ENCODE results near the gene RNASEL. TPM values are rescaled to one million over a fixed set of nuclear protein-coding genes. Genes with fewer than 3 reads are reported as not detected.

RNASEL gene
- total and polyA plus RNA-seq, 9 of the 15 experiments (the other 6 are each of a cell fraction or from before 2014, with no cell fraction given): 4.3 to 11.1 (median 7.2) TPM

DNA sequence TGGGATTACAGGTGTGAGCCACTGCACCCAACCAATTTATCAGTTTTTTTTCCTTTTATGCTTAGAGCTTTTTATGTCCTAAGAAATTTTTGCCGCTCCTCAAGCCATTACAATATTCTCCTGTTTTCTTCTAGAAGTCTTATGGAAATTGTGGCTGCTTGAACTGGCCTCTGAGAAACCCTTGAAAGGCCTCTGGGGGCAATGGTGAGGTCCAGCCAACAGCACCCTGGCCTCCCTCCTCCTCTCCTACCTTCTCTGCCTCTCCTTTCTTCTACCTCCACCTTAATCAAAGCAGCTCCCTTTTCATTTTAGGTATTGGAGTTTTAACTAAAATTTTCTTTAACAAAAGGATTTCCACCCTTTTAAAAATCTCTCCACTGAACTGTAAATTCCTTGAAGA, 39.6 kb upstream of the RNASEL start (continued):
- TF ChIP-seq, protein P1, sequence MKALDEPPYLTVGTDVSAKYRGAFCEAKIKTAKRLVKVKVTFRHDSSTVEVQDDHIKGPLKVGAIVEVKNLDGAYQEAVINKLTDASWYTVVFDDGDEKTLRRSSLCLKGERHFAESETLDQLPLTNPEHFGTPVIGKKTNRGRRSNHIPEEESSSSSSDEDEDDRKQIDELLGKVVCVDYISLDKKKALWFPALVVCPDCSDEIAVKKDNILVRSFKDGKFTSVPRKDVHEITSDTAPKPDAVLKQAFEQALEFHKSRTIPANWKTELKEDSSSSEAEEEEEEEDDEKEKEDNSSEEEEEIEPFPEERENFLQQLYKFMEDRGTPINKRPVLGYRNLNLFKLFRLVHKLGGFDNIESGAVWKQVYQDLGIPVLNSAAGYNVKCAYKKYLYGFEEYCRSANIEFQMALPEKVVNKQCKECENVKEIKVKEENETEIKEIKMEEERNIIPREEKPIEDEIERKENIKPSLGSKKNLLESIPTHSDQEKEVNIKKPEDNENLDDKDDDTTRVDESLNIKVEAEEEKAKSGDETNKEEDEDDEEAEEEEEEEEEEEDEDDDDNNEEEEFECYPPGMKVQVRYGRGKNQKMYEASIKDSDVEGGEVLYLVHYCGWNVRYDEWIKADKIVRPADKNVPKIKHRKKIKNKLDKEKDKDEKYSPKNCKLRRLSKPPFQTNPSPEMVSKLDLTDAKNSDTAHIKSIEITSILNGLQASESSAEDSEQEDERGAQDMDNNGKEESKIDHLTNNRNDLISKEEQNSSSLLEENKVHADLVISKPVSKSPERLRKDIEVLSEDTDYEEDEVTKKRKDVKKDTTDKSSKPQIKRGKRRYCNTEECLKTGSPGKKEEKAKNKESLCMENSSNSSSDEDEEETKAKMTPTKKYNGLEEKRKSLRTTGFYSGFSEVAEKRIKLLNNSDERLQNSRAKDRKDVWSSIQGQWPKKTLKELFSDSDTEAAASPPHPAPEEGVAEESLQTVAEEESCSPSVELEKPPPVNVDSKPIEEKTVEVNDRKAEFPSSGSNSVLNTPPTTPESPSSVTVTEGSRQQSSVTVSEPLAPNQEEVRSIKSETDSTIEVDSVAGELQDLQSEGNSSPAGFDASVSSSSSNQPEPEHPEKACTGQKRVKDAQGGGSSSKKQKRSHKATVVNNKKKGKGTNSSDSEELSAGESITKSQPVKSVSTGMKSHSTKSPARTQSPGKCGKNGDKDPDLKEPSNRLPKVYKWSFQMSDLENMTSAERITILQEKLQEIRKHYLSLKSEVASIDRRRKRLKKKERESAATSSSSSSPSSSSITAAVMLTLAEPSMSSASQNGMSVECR (CRISPR knock-in tag; IDR thresholded peaks at IDR 0.05): no peak

DNA sequence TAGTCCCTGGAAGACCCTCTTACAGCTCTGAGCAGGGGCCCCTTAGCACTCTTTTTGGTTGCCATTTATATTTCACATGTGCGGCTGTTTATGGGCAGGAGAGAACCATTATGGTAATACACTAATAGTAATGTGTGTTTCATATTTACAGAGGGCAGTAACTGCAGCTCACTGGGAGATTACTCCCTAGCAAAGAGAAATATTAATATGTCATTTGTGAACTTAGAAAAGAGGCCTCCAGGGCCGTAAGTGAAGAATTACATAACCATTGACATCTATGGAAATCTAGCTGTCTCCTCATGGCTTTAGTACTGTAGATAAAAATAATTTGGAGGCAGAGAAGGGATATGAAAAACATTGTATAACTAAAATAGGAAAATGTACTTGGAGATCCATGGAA, 38.6 kb upstream of the RNASEL start:
- ATAC-seq: no peak
- WGBS (ENCODE audit: insufficient coverage, low coverage, missing lambda C conversion rate): 5% methylated on average over 2 of the region's 2 CpGs
- H3K27ac ChIP-seq (ENCODE audit: extremely low read depth, low read depth, low read length): no peak overlapping the region
- in situ Hi-C loops (cut with MboI) (no loop called here), intact Hi-C loops (cut with micrococcal nuclease) (no loop called here)
- ChIA-PET POLR2A (interaction anchor here (0.6 to 1.1 kb wide), 3 partner anchors 10 to 45 kb away, joined by 3 to 4 read pairs (median 3); no protein-coding TSS in a partner anchor), CTCF (ENCODE audit: low intra/inter-chr PET ratio) (interaction anchor here (0.6 kb wide), 1 partner anchor 435 kb away, joined by 3 read pairs; no protein-coding TSS in a partner anchor)
- H2AFZ ChIP-seq (ENCODE audit: low read depth, low read length): no peak overlapping the region
- no peak for DNase-seq (ENCODE audit: extremely low read depth in 1 of 4, low spot score in 3 of 4)
- BruUV-seq (replicated peaks): no TSS peak
- H3K9ac ChIP-seq (ENCODE audit: insufficient read depth in 1 of 2, low read depth in 2 of 2, low read length in 2 of 2): no peak overlapping the region
- H3K4me2 ChIP-seq (ENCODE audit: insufficient read depth, low read length): no peak overlapping the region
- no peaks in the 10 kb centered on the region for H3K9me1 ChIP-seq (ENCODE audit: control insufficient read depth, insufficient read depth, low read length)
- H3K9me3 ChIP-seq (replicated peaks; ENCODE audit: control insufficient read depth, insufficient read depth, low read depth, low read length): no peaks in the 10 kb centered on the region
- no peaks in the 10 kb centered on the region; a peak in 1 of 5 replicates for H3K4me1 ChIP-seq (replicated peaks in 1 of 2; ENCODE audit: control insufficient read depth in 2 of 2, insufficient read depth in 2 of 2, low read length in 2 of 2)
- H3K36me3 ChIP-seq (ENCODE audit: control insufficient read depth, insufficient read depth, low read length): no peaks in the 10 kb centered on the region
- H3K79me2 ChIP-seq (ENCODE audit: control insufficient read depth, insufficient read depth, low read length): no peaks in the 10 kb centered on the region
- FAIRE-seq: no peak
- H4K20me1 ChIP-seq (replicated peaks; ENCODE audit: control insufficient read depth, insufficient read depth, low read length): no peaks in the 10 kb centered on the region
- H3K4me3 ChIP-seq: no peak overlapping the region
- H3K27me3 ChIP-seq (ENCODE audit: control insufficient read depth in 2 of 2, insufficient read depth in 2 of 2, low read length in 2 of 2): peaks cover 12 to 29% of the 10 kb centered on the region in 2 experiments
- TF ChIP-seq U2AF1 (optimal IDR thresholded peaks at IDR 0.05; ENCODE audit: low read depth, low read length): no peak
- TF ChIP-seq ZNF77 (CRISPR knock-in tag; IDR thresholded peaks at IDR 0.05): no peak
- TF ChIP-seq KAT7 (CRISPR knock-in tag; IDR thresholded peaks at IDR 0.05; ENCODE audit: borderline replicate concordance): no peak
- no peak for TF ChIP-seq FOXK1 (CRISPR knock-in tag; IDR thresholded peaks at IDR 0.05; ENCODE audit: borderline replicate concordance)
- no peak for TF ChIP-seq SMC3 (conservative IDR thresholded peaks at IDR 0.05; ENCODE audit: insufficient read depth, low read depth, low read length)
- no peak for TF ChIP-seq MAFK (IDR thresholded peaks at IDR 0.05; ENCODE audit: low read length)
- no peak for TF ChIP-seq ZNF184 (CRISPR knock-in tag; IDR thresholded peaks at IDR 0.05)
- TF ChIP-seq ZNF239 (CRISPR knock-in tag; IDR thresholded peaks at IDR 0.05): no peak
- no peak for TF ChIP-seq MTA1 (IDR thresholded peaks at IDR 0.05; ENCODE audit: borderline replicate concordance)
- TF ChIP-seq, protein P2, sequence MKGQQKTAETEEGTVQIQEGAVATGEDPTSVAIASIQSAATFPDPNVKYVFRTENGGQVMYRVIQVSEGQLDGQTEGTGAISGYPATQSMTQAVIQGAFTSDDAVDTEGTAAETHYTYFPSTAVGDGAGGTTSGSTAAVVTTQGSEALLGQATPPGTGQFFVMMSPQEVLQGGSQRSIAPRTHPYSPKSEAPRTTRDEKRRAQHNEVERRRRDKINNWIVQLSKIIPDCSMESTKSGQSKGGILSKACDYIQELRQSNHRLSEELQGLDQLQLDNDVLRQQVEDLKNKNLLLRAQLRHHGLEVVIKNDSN (CRISPR knock-in tag; IDR thresholded peaks at IDR 0.05): no peak
- TF ChIP-seq THRAP3 (IDR thresholded peaks at IDR 0.05; ENCODE audit: borderline replicate concordance): no peak
- TF ChIP-seq, protein P3, sequence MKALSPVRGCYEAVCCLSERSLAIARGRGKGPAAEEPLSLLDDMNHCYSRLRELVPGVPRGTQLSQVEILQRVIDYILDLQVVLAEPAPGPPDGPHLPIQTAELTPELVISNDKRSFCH (CRISPR knock-in tag; IDR thresholded peaks at IDR 0.05): no peak
- TF ChIP-seq, protein P3 (tag; IDR thresholded peaks at IDR 0.05): no peak
- no peak for TF ChIP-seq IRF2 (CRISPR knock-in tag; IDR thresholded peaks at IDR 0.05)
- TF ChIP-seq, protein P4, sequence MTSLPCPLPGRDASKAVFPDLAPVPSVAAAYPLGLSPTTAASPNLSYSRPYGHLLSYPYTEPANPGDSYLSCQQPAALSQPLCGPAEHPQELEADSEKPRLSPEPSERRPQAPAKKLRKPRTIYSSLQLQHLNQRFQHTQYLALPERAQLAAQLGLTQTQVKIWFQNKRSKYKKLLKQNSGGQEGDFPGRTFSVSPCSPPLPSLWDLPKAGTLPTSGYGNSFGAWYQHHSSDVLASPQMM (CRISPR knock-in tag; IDR thresholded peaks at IDR 0.05): no peak

All from K562 (cell line).